GM10266 (cell line): ENCODE data around the gene CREM.

ENCODE experiments used
- DNase-seq: peaks from one replicate; pipeline ENCODE4 v3.0.0; 2012; ENCODE audit errors: extremely low spot score
- TF ChIP-seq, protein P1 (sequence below): IDR thresholded peaks from 2 replicates; pipeline ENCODE4 v1.5.1; 2012; ENCODE audit warnings: mild to moderate bottlenecking, low read depth; ENCODE audit not compliant: control insufficient read depth, insufficient read depth; ENCODE audit errors: missing control alignments

The CREM gene

DNA sequence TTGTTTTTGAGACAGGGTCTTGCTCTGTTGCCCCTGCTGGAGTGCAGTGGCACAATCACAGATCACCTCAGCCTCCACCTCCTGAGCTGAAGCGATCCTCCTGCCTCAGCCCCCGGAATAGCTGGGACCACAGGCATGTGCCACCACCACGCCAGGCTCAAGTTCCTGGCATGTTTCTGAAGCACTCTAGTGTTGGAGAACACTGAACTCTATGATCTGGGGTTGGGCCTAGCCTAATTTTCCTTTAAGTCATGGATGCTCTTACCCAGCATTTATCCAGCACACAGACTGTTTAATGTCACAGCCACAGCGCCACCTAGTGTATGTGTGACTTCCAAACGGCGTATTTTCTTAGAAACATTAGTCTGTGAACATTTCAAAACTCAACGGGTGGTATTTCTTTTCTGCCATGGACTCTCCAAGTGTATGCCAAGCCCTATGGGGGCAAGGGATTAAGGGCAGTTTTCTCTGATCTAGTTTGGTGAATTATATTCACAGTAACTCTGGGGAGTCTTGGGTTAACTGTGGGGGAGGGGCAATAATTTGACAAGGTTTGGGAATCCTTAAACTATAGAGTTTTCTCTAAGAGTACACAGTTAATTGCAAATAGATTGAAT, 91.8 kb downstream of the CREM start:
- TF ChIP-seq, protein P1, sequence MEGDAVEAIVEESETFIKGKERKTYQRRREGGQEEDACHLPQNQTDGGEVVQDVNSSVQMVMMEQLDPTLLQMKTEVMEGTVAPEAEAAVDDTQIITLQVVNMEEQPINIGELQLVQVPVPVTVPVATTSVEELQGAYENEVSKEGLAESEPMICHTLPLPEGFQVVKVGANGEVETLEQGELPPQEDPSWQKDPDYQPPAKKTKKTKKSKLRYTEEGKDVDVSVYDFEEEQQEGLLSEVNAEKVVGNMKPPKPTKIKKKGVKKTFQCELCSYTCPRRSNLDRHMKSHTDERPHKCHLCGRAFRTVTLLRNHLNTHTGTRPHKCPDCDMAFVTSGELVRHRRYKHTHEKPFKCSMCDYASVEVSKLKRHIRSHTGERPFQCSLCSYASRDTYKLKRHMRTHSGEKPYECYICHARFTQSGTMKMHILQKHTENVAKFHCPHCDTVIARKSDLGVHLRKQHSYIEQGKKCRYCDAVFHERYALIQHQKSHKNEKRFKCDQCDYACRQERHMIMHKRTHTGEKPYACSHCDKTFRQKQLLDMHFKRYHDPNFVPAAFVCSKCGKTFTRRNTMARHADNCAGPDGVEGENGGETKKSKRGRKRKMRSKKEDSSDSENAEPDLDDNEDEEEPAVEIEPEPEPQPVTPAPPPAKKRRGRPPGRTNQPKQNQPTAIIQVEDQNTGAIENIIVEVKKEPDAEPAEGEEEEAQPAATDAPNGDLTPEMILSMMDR: peak; percentile 77
- DNase-seq: peak; percentile 75

DNA sequence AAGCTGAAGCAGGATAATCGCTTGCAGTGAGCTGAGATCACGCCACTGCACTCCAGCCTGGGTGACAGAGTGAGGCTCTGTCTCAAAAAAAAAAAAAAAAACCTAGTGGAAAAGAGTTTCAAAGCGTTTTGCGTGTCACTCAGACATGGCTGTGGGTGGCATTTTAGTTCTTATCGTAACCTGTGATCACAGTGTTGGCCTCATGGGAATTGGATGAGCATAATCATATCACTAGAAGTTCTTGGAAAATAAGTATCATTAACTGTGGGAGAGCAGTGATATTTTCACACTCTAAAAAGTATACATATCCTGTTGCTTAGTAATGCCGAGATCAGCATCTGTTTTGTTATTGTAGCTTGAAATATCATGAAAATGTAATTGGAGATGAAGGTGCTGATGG, 92.6 kb downstream of the CREM start:
- TF ChIP-seq, protein P1: no peak
- DNase-seq: no peak

DNA sequence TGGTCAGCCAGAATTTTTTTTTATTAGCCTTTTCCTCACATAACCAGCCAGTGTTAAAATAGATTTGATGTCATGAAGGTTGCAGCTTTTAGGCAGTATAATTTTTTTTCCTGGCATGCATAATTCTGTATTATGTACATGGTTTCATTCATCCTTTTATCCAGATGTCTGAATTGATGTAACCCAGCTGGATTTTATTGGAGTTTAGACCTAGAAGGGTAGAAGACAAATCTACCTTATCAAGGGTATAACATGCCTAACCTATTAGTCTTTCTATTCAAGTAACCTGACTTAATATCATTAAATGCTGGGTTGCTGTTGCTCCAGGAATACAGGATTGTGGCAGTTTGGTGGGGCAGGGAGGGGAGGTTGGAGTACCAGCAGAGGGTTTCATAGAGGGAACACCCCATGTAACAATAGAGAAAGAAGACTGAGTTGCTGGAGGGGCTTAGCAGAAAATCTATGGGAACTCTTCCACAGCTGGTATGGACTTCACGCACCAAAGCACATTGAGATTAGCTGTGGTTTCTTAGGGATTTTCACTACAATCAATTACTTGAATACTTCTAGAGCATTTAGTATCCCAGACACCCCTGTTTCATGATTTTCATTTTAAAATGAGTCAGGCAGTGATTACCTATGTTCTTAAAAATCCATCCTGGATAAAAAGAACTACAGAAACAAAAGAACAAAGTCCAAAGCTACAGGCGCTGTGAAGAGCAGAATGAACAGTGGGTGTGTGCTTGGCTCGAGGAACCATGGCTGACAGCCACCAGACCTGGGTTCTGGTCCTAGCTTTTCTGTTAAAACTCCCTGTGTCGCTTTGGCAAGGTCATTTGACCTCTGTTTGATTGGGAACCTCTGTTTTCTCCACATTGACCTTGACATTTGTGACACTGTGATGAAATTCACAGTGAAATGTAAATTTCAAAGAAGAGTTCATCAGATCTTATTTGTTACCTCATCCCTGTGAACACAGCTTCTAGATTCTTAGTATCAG, 93.5 kb downstream of the CREM start:
- no peak for DNase-seq
- TF ChIP-seq, protein P1: no peak

DNA sequence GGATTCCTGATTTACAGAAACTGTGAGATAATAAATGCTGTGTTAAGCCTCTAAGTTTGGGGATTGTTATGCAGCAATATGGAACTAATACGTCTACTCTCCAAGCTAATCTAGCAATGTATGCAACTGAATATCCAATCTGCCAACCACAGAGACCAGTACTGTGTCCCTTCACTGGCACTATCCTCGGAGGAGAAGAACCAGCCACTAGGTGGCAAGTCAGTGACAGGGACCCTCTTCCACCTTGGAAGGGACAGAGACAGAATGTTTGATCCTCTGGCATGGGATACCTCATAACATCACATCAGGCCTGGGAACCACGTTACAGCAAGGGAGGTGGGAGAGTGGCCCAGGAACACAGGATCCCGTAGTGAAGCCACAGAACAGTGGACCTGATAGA, 96.4 kb downstream of the CREM start:
- TF ChIP-seq, protein P1: no peak
- DNase-seq: no peak

DNA sequence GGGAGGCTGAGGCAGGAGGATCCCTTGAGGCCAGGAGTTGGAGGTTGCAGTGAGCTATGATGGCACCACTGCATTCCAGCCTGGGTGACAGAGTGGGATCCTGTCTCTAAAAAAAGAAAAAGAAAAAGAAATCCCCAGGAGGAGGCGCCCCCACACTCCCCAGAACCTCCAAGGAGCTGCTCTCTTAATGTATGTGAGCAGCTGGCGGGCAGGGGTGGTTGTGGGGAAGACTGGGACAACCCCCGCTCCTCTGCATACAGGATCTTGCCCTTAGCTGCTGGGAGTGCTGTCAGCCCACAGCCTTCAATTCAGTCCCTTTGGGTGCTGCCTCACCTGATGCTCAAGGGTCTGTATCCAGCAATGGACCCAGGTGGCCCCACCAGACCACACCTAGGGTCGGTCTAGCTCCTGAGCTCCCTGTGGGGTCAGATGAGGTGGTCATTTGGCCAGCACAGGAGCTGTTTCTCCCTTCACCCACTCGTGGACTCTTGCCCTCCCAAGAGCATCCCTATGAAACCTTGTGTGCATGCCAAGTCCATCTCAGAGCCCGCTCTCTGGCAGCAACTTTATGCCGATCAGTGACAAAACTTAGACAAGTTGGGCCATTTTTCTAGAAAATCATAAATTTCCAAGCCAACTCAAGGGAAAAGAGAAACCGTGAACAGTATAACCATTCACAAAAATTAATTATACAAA, 97.5 kb downstream of the CREM start:
- TF ChIP-seq, protein P1: no peak
- DNase-seq: no peak

DNA sequence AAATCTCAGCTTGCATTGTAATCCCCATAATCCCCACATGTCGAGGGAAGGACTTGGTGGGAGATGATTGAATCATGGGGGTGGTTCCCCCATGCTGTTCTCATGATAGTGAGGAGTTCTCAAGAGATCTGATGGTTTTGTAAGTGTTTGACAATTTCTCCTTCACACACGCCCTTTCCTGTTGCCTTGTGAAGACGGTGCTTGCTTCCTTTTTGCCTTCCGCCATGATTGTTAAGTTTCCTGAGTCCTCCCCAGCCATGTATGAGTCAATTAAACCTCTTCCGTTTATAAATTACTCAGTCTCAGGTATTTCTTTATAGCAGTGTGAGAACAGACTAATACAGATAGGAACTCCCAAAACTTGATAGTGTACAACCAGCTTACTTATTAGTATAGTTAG, 98.6 kb downstream of the CREM start:
- TF ChIP-seq, protein P1: no peak
- DNase-seq: no peak
